MM.1S (cell line): Measurements from ENCODE around the gene FAM227B.
"Not testable (repeated sequence)": the region's sequence is repeated elsewhere in the genome, so short reads cannot be mapped to it uniquely, and the experiment has no call there.

Experiments
- DNase-seq: peaks from one replicate; pipeline ENCODE4 v3.0.0-alpha.2; 2015
- H2AFZ ChIP-seq: fragments of 300-600 bp; sonication (generic); 2 replicates; pipeline ENCODE4 v1.6.0; 2016; ENCODE audit warnings: antibody characterized with exemption, low read length
- H3F3A ChIP-seq: fragments of 300-600 bp; sonication (generic); 2 replicates; pipeline ENCODE4 v1.6.1; 2016; ENCODE audit warnings: mild to moderate bottlenecking, antibody characterized with exemption, low read length, moderate library complexity, mixed read lengths; ENCODE audit not compliant: insufficient read depth
- H3K27ac ChIP-seq: fragments of 300-600 bp; sonication (generic); 2 replicates; pipeline ENCODE4 v1.5.1; 2016; ENCODE audit warnings: mild to moderate bottlenecking, low read length
- H3K27me3 ChIP-seq: fragments of 300-600 bp; sonication (generic); replicated peaks from 2 replicates; pipeline ENCODE4 v1.6.0; 2016; ENCODE audit warnings: low read length; ENCODE audit not compliant: insufficient read depth
- H3K36me3 ChIP-seq: fragments of 300-600 bp; sonication (generic); replicated peaks from 2 replicates; pipeline ENCODE4 v1.6.1; 2016; ENCODE audit warnings: mild to moderate bottlenecking, low read length, mixed read lengths; ENCODE audit not compliant: insufficient read depth
- H3K4me1 ChIP-seq: fragments of 300-600 bp; sonication (generic); 2 replicates; pipeline ENCODE4 v1.6.1; 2016; ENCODE audit warnings: low read length, mixed read lengths
- H3K4me2 ChIP-seq: fragments of 300-600 bp; sonication (generic); 2 replicates; pipeline ENCODE4 v1.6.0; 2016; ENCODE audit warnings: low read depth, low read length
- H3K4me3 ChIP-seq: fragments of 300-600 bp; sonication (generic); 2 replicates; pipeline ENCODE4 v1.5.1; 2016; ENCODE audit warnings: low read length, mixed read lengths
- H3K79me2 ChIP-seq: fragments of 300-600 bp; sonication (generic); 2 replicates; pipeline ENCODE4 v1.6.1; 2016; ENCODE audit warnings: mixed run types, low read length, mixed read lengths
- H3K9ac ChIP-seq: fragments of 300-600 bp; sonication (generic); 2 replicates; pipeline ENCODE4 v1.6.1; 2016; ENCODE audit warnings: low read length, mixed read lengths
- H3K9me2 ChIP-seq: fragments of 300-600 bp; sonication (generic); replicated peaks from 2 replicates; pipeline ENCODE4 v1.6.1; 2016; ENCODE audit warnings: mild to moderate bottlenecking, low read length, mixed read lengths; ENCODE audit not compliant: insufficient read depth
- H3K9me3 ChIP-seq: fragments of 300-600 bp; sonication (generic); replicated peaks from 2 replicates; pipeline ENCODE4 v1.6.1; 2016; ENCODE audit warnings: mild to moderate bottlenecking, low read length, mixed read lengths; ENCODE audit not compliant: insufficient read depth
- H4K20me1 ChIP-seq: fragments of 300-600 bp; sonication (generic); 2 replicates; pipeline ENCODE4 v1.6.1; 2016; ENCODE audit warnings: mild to moderate bottlenecking, low read length, moderate library complexity, mixed read lengths; ENCODE audit not compliant: insufficient read depth
- CTCF ChIP-seq: fragments of 300-600 bp; sonication (generic); IDR thresholded peaks from 2 replicates; pipeline ENCODE4 v1.5.1; 2016; ENCODE audit warnings: antibody characterized with exemption, low read length, mixed read lengths
- EZH2 ChIP-seq: fragments of 300-600 bp; sonication (generic); optimal IDR thresholded peaks from 2 replicates; pipeline ENCODE3; 2017; ENCODE audit warnings: low read depth, mild to moderate bottlenecking, antibody characterized with exemption, low read length, mixed read lengths
- EZH2phosphoT487 ChIP-seq: fragments of 300-600 bp; sonication (generic); IDR thresholded peaks from 2 replicates; pipeline ENCODE4 v1.6.1; 2018; ENCODE audit warnings: antibody characterized with exemption, low read length

Gene FAM227B

GRCh38 chr15:49415149-49415548 is 205.5 kb downstream of the FAM227B start:
- Histone ChIP-seq H3K79me2 (no peaks in the 10 kb centered on the region), H3K27ac (no peak overlapping the region), H3K4me1 (no peaks in the 10 kb centered on the region), H2AFZ (no peak overlapping the region), H3K9me3 (no peaks in the 10 kb centered on the region), H3K4me3 (no peak overlapping the region), H3K9ac (no peak overlapping the region), H4K20me1 (no peaks in the 10 kb centered on the region), H3K4me2 (no peak overlapping the region), H3K9me2 (no peaks in the 10 kb centered on the region), H3K36me3 (no peaks in the 10 kb centered on the region), H3F3A (no peaks in the 10 kb centered on the region), H3K27me3 (no peaks in the 10 kb centered on the region)
- no peak for DNase-seq
- TF ChIP-seq EZH2phosphoT487 (no peak), EZH2 (no peak), CTCF (no peak)

DNA sequence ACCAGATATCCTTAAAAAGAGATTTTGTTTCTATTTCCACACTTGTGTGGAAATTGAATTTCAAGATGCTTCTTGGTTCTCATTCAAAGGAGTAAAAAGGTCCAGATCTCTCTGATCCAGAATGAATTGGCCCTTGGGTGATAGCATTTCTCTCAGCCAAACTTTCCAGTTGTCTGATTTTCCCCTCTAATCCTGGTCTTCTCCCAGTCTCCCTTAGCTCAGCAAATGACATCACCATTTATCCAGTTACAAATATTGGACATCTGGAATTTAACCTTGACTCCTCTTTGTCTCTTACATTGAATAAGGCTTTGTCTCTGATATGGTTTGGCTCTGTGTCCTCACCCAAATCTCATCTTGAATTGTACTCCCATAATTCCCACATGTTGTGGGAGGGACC is 207.8 kb downstream of the FAM227B start:
- Histone ChIP-seq H3K9me2 (no peaks in the 10 kb centered on the region), H3F3A (no peaks in the 10 kb centered on the region), H3K36me3 (no peaks in the 10 kb centered on the region), H3K4me1 (no peaks in the 10 kb centered on the region), H3K79me2 (no peaks in the 10 kb centered on the region), H3K4me3 (no peak overlapping the region), H4K20me1 (no peaks in the 10 kb centered on the region), H3K9me3 (no peaks in the 10 kb centered on the region), H3K27ac (no peak overlapping the region), H3K4me2 (no peak overlapping the region), H3K9ac (no peak overlapping the region), H3K27me3 (no peaks in the 10 kb centered on the region), H2AFZ (no peak overlapping the region)
- no peak for DNase-seq
- no peak for TF ChIP-seq EZH2phosphoT487
- no peak for TF ChIP-seq CTCF
- TF ChIP-seq EZH2, result no peak

DNA sequence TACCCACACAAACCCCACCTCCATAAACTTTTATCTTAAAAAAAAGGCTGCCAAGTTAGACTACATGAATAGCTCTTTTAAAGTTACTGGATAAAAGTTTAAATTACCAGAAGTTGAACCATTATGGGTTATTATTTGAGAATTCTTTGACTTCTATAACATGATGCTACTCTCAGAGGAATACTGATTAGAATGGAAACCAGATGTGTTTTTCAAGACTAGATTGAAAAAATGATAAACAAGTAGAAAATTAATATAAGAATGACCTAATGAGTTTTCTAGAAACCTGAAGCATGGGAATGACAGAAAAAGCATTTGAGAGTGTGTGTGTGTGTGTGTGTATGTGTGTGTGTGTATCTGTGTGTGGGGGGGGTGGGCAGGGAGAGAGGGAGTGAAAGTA is 210.0 kb downstream of the FAM227B start:
- Histone ChIP-seq H2AFZ (no peak overlapping the region), H3K4me2 (no peak overlapping the region)

GRCh38 chr15:49406352-49407118 is 214.1 kb downstream of the FAM227B start:
- Histone ChIP-seq H3K4me1 (no peaks in the 10 kb centered on the region), H3K9me2 (no peaks in the 10 kb centered on the region), H4K20me1 (no peaks in the 10 kb centered on the region), H3K4me2 (no peak overlapping the region), H3K9ac (no peak overlapping the region), H3K27me3 (no peaks in the 10 kb centered on the region), H3K9me3 (no peaks in the 10 kb centered on the region), H3K27ac (no peak overlapping the region), H2AFZ (no peak overlapping the region), H3F3A (no peaks in the 10 kb centered on the region), H3K36me3 (no peaks in the 10 kb centered on the region), H3K79me2 (no peaks in the 10 kb centered on the region), H3K4me3 (no peak overlapping the region)
- TF ChIP-seq EZH2phosphoT487 (no peak), CTCF (no peak), EZH2 (no peak)
- no peak for DNase-seq

More for the DNA sequence above, 210.0 kb downstream of the FAM227B start:
- no peak for TF ChIP-seq EZH2
- Histone ChIP-seq H3K9me2 (no peaks in the 10 kb centered on the region), H3K27ac (no peak overlapping the region), H3K79me2 (no peaks in the 10 kb centered on the region), H3K36me3 (no peaks in the 10 kb centered on the region), H3K4me1 (no peaks in the 10 kb centered on the region), H3K27me3 (no peaks in the 10 kb centered on the region), H3K9ac (no peak overlapping the region), H4K20me1 (no peaks in the 10 kb centered on the region), H3K4me3 (no peak overlapping the region), H3F3A (no peaks in the 10 kb centered on the region), H3K9me3 (no peaks in the 10 kb centered on the region)
- DNase-seq, result no peak

DNA sequence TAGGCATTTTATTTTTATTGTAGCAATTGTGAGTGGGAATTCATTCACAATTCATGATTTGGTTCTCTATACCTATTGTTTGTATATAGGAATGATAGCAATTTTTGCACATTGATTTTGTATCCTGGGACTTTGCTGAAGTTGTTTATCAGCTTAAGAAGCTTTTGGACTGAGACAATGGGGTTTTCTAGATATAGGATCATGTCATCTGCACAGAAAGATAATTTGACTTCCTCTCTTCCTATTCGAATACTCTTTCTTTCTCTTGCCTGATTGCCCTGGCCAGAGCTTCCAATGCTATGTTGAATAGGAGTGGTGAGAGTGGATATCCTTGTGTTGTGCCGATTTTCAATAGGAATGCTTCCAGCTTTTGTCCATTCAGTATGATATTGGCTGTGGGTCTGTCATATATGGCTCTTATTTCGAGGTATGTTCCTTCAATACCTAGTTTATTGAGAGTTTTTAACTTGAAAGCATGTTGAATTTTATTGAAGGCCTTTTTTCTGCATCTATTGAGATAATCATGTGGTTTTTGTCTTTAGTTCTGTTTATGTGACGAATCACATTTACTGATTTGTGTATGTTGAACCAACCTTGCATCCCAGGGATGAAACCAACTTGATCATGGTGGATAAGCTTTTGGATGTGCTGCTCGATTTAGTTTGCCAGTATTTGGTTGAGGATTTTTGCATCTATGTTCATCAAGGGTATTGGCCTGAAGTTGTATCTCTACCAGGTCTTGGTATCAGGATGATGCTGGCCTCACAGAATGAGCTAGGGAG is 217.9 kb downstream of the FAM227B start:
- H3K4me1 ChIP-seq, H3K9me3 ChIP-seq, H3F3A ChIP-seq, H3K4me2 ChIP-seq, H3K36me3 ChIP-seq, H3K27me3 ChIP-seq, H3K79me2 ChIP-seq, H3K9me2 ChIP-seq, H3K4me3 ChIP-seq, H3K9ac ChIP-seq, DNase-seq, H3K27ac ChIP-seq, H4K20me1 ChIP-seq, H2AFZ ChIP-seq: not testable (repeated sequence)
